Activated effector memory CD4-positive, alpha-beta T cell treated with anti-CD3 and anti-CD28 coated beads, Interleukin-2, amount 50 U/mL, for 16 hours (primary cell): ENCODE data around the gene SOAT2.
A peak's percentile ranks its signal among the peaks of the same experiment; 100 is the strongest.
"Not testable (repeated sequence)": the region's sequence is repeated elsewhere in the genome, so short reads cannot be mapped to it uniquely, and the experiment has no call there.

Experiments used
- DNase-seq: peaks from one replicate; pipeline ENCODE4 v3.0.0-alpha.2; 2020

Gene SOAT2

DNA sequence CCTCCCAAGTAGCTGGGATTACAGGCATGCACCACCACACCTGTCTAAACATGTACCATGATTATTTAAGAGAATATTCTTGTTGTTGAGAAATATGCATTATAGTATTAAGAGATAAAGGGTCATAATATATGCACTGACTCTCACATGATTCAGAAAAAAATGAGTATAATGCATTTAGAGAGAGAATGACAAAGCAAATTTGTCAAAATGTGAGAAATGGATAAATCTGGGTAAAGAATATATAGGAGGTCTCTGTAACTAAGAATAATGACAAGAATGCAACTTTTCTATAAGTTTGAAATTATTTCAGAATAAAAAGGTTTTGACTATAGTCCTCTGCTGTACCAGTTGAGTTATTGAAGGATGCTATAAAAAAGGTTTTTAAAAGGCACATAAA lies 49.1 kb downstream of the SOAT2 start:
- DNase-seq, result no peak

GRCh38 chr12:53159195-53159839 lies 56.0 kb downstream of the SOAT2 start:
- DNase-seq, result peak; percentile 95

DNA sequence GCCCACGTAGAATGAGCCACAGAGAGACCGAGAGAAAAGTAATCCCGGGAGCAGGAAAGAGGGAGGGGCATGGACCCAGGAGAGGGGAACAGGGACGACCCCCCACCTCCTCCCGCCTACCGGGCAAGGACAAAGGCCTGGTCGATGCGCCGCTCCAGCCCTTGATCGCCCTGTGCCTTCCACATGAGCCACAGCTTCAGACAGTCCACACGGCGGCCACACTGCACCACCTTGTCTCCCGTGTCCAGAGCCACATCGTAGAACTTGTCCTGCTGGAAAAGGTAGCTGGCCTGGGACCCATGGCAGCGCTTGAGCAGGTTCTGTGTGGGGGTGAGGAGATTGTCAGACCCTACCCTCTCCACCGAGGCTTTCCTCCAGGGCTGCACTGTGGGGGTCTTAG lies 56.7 kb downstream of the SOAT2 start:
- DNase-seq, result no peak

DNA sequence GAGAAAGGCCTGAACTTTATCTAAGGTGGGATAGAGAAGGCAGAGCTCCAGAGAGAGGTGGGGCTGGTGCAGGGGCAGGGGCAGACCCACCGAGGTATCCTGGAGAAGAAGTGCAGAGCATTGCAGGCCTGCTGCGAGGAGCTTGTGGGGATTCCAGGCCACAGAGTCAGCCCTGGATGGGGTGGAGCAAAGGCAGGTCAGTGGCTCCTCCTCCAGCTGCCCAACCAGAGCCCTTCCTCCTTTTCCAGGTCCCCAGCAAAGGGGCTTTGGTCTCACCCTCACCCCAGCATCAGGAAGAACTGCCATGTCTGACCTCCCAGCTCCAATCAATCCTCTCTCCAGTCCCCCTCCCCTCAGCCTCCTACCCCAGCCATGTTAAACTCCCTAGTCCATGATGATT lies 57.4 kb downstream of the SOAT2 start:
- no peak for DNase-seq

DNA sequence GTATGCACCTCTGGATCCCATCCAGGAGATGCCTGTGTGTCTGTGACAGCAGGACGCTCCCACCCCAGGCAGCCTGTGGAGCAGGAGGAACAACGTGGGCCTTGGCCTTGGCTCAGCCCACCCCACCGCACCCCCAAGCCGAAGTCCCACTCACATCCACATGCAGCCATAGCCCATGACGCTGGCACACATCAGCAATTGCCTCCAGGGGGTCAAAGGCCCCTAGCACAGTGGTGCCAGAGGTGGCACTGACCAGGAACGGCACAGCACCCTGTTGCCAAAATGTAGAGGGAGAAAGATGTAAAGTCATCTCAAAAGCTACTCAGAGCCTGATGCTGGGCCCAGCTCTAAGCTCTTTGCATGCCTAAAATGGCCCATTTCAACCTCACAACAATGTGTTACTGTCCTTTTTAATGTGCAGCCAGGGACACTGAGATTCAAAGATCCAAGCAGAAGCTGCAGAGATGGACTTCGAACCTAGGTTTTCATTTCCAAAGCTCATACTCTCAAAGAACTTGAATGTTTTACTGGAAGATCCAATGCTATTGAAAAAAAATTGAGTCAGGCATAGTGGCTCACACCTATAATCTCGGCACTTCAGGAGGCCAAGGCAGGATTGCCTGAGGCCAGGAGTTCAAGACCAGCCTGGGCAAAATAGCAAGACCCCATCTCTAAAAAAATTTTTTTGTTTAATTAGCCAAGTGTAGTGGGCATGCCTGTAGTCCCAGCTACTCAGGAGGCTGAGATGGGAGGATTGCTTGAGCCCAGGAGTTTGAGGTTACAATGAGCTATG lies 58.0 kb downstream of the SOAT2 start:
- DNase-seq, result no peak

DNA sequence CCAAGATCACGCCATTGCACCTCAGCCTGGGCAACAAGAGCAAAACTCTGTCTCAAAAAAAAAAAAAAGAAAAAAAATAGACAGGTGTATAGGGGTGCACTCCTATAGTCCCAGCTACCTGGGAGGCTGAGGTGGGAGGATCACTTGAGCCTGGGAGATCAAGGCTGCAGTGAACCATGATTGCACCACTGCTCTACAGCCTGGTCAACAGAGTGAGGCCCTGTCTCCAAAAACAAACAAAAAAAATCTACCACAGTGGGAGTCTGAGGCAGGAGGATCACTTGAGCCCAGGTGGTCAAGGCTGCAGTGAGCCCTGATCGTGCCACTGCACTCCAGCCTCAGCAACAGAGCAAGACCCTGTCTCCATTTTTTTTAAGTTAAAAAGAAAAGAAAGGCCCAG lies 59.7 kb downstream of the SOAT2 start:
- DNase-seq, result not testable (repeated sequence)

DNA sequence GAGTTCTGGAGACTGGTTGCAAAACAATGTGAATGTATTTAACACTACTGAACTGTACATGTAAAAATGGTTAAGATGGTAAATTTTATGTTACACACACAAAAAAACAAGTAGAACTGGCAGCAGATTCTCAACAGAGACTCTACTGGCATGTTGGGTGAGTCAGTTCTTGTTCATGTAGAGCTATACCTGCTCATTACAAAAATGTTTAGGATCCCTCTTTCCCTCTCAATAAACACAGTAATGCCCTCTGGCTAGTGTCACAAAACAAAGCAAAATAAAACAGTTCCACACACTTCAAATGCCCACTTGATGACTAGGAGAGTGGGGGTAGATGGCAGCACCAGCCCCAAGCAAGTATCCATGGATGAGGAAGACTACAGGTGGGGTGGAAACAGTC lies 63.6 kb downstream of the SOAT2 start:
- no peak for DNase-seq

DNA sequence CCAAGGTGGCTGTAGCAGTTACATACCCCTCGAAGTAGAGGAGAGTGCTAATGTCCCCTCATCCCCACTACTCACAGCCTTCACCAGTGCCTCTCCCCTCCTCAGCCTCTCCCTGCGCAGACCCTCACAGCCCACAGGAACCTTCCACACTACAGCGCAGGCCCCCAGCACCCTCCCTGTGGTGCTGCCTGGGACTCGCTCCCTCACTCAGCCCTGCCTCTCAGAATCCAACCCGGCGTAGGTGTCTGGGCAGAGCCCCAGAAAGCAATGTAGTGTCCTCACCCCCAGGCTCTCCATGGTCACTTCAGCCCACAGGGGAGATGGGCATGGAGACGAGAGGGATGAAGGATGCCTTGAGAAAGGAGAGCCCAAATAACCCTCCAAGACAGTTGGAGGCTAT lies 66.4 kb downstream of the SOAT2 start:
- no peak for DNase-seq

DNA sequence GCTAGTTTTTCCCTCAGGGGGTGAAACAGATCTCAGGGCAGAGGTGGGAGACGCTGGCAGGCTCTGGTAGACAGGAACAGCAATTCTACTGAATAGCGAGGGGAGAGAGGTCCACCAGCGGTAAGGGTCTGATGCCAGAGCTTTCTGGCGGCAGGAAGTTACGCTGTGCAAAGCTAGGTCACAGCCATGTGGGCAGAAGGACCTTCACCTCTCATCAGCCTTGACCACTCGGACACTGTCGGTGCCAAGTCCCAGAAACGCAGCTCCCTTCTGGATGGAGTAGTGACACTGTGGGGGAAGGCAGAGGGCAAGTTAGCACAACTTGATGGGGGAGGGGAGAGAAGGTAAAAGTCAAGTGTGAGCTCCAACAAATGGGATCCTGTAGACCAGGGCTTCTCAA lies 66.9 kb downstream of the SOAT2 start:
- DNase-seq, result no peak

DNA sequence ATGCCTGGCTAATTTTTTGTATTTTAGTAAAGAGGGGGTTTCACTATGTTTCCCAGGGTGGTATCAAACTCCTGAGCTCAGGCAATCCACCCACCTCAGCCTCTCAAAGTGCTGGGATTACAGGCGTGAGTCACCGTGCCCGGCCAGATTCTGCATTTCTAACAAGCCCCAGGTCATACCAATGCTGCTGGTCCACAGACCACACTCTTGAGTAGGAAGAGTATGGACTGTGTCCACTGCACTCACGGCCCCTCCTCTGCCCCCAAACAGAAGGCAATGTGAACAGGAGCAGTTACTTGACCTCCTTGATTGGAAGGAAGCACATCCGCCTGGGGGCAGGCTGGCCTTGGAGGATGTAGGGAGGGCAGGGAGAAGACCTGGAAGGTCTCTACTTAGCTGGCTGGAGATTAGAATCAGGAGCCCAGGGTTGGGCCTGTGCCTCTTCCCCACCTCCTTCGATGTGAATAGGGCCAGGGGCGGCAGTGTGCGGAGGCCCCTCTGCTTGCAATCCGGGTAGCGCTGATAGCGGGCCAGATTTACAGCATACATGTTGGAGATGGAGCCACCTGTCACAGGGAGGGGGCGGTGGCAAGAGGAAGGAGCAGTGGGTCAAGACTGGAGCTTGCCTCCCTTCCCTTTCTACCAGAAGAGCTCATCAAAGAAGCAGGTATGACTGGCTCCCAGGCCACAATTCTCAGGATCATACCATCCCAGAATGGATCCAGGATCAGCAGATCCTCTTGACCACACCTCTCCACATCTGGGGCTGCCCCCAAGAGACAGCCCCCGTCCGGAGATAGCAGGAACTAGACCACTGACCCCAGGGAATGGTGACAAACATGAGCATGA lies 67.8 kb downstream of the SOAT2 start:
- no peak for DNase-seq

- DNase-seq, result no peak
These were observed 68.5 kb downstream of the SOAT2 start for GRCh38 chr12:53171725-53172329.

DNA sequence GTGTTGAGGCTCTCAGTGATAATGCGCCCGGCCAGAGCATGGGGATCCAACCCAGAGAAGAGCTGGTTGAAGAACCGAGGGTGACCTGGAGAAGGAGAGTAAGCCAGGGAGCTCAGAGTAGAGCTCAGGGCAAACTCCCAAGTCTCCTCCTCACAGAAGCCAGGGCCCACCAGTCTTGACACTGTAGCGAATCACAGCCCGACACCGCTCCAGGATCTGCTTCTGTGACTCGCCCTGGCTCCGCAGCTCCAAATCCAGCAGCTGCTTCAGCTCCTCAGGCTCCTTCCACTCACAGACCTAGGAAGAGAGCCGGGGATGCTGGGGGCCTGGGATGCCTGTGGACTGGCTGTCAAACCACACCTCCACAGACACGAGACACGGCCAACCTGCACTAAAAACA lies 69.1 kb downstream of the SOAT2 start:
- DNase-seq, result no peak

DNA sequence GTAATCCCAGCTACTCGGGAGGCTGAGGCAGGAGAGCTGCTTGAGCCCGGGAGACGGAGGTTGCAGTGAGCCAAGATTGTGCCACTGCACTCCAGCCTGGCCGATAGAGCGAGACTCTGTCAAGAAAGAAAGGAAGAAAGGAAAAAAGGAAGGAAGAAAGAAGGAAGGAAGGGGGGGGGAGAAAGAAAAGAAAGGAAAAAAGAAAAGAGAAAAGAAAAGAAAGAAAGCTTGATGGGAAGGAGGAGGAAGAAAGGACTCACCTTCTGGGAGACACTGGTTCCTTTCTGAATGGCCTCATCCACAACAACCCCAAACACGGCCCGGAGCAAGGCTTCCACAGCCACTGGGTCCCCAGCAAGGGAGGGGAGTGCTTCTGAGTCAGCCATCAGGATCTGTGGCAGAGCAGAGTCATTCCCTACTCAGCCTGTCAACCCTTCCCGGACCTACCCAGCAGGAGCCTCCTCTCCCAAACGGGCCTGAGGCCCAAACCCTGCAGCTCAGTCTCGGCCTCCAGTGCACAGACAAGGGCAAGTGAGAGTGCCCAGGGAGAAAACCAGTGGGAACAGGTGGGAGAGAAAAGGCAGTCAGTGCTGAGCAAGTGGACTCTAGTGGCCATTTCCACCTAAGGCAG lies 69.9 kb downstream of the SOAT2 start:
- no peak for DNase-seq
